GM20431 (cell line): ENCODE results near the gene HNRNPH2.

Source experiments
- in situ Hi-C: fragments of 300-500 bp; cut with MseI, MboI; formaldehyde crosslinking; loops from one replicate; pipeline ENCODE4 v1.15.0; 2020; ENCODE audit warnings: low sequenced_read_pairs; ENCODE audit not compliant: unreplicated experiment

The HNRNPH2 gene

DNA sequence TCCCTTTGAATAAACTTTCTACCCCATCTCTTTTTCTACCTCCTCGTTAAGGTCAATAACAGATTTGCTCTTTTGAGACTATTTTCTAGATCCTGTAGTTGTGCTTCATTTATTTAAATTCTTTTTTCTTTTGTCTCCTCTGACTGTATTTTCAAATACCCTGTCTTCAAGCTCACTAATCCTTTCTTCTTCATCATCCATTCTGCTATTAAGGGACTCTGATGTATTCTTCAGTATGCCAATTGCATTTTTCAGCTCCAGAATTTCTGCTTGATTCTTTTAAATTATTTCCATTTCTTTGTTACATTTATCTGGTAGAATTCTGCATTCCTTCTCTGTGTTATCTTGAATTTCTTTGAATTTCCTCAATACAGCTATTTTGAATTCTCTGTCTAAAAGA is 41.3 kb downstream of the HNRNPH2 start:
- in situ Hi-C loops, result loop anchor here (25.0 kb wide), 1 partner anchor 338 kb away; no protein-coding TSS in a partner anchor

DNA sequence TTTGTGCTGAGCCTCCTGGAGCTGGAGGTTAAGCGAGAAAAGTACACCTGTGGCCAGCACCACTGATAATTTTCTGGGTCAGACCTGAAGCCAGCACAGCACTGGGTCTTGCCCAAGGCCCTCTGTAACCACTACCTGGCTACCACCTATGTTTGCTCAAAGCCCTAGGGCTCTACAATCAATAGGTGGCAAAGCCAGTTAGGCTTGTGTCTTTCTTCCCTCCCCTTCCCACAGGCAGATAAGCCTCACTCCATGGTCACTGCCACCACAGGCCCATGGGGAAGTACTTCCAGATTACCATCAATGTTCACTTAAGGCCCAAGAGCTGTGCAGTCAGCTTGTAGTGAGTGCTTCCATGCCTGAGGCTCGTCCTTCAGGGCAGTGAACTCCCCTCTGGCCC is 42.1 kb downstream of the HNRNPH2 start:
- in situ Hi-C loops, result no loop called here

DNA sequence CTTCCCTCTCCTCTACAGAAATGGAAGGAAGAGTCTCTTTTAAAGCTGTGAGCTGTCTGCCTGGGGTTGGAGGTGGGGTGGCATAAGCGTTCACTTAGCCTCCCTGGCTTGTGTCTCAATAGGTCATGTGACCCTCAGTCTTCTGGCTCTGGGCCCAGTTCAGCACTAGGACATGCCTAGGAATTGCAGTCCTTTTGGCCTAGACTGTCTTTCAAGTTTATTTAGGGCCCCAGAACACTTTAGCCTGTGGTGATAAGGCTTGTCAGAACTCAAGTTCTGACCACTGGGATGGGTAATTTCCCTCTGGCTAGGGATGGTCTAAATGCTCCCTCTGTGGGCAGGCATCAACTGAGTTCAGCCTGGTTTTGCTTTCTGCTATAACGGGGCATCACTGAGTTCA is 42.9 kb downstream of the HNRNPH2 start:
- in situ Hi-C loops, result no loop called here

DNA sequence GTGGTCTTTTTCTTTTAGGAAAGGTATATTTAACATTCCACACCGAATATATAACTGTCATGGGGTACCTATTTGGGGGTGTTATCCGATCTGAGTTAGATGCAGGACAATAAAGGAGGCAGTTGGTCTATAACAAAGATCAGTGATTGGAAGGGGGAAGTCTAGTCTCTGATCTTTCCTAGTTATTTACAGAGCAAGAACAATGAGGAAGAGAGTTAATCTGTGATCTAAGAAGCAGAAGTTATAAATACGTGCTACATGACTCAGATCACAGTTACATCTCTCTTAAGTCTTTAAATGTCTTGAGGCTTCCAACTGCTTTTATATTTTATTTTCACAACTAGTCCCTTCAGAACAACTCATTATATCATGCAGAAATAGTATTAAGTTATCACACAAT is 44.0 kb downstream of the HNRNPH2 start:
- in situ Hi-C loops, result no loop called here

DNA sequence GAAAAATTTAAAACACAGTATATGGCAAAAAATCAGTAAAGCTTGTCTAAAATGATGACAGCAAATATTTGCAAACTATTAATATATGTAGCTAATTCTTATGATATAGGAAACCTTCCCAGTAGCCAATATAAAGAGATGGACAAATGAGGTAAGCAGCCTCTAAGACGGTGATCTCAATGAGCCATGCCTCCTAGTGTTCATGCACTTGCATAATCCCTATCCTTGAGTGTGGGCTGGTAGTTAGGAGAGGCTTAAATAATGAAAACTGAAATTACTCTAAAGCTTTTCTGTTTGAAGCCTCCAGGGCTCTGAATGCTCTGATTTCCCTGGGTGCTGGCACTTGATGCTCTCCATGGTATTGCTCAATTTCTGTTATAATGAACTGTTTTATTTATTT is 52.6 kb downstream of the HNRNPH2 start:
- in situ Hi-C loops, result no loop called here

DNA sequence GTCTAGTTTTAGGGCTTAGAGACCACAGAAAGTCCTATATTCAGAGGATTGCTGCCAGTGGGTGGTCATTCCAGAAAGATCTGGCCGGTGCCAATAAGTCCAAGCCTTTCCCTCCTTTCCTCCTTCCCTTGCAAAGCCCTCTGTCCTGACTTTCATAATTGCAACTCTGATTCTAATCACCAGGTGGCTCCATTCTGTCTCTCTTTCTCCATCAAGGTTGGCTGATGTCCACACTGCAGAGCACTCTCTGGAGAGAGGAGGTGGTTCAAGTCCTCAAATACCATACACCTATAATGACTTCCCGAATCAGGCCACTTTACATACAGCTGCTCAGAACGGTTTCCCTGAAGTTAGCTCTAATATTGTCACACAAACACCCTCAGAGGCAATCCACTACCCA is 54.9 kb downstream of the HNRNPH2 start:
- in situ Hi-C loops, result no loop called here
